Right ventricle myocardium superior (tissue), 1 donor: ENCODE measurements around the gene ABCD1. TPM values are rescaled to one million over a fixed set of nuclear protein-coding genes. Genes with fewer than 3 reads are reported as not detected.
"Not testable (repeated sequence)": the region's sequence is repeated elsewhere in the genome, so short reads cannot be mapped to it uniquely, and the experiment has no call there.

Experiments used
- ATAC-seq: fragments of 200-7000 bp; cut with Tn5 transposase; one replicate; pipeline ENCODE4 v1.9.1; 2020; ENCODE audit warnings: mild to moderate bottlenecking; ENCODE audit not compliant: poor library complexity
- DNase-seq: peaks from one replicate; pipeline ENCODE4 v3.0.0-alpha.2; 2020
- intact Hi-C: fragments of 100-400 bp; cut with DNase I; formaldehyde crosslinking; loops from one replicate; pipeline ENCODE4 v1.11.2; 2022
- long read RNA-seq: library from polyadenylated mRNA; unstranded; transcript quantifications from one replicate; pipeline ENCODE4 v2.0.0, GENCODE V29; 2021
- total RNA-seq: library from RNA; stranded (reverse); fragmentation: NEBNext Ultra II Directional; extraction: Animal tissue kit (Norgen Biotek cat#: 25700); gene quantifications from one replicate; pipeline ENCODE4 v1.2.1, GENCODE V29; 2021
- donor health status: DM: no; HTN: yes; CAD: no; lungs with severe emphysema.

The ABCD1 gene
- total RNA-seq = 14.7 TPM
- long read RNA-seq, transcript ABCD1-201 (10 exons, 3,664 nt) = major isoform, 32 of 34 reads
- long read RNA-seq, partial matches to known transcripts = 2 of 34 reads
- long read RNA-seq, other reads (novel, unspliced or antisense) = 0 of 34 reads

DNA sequence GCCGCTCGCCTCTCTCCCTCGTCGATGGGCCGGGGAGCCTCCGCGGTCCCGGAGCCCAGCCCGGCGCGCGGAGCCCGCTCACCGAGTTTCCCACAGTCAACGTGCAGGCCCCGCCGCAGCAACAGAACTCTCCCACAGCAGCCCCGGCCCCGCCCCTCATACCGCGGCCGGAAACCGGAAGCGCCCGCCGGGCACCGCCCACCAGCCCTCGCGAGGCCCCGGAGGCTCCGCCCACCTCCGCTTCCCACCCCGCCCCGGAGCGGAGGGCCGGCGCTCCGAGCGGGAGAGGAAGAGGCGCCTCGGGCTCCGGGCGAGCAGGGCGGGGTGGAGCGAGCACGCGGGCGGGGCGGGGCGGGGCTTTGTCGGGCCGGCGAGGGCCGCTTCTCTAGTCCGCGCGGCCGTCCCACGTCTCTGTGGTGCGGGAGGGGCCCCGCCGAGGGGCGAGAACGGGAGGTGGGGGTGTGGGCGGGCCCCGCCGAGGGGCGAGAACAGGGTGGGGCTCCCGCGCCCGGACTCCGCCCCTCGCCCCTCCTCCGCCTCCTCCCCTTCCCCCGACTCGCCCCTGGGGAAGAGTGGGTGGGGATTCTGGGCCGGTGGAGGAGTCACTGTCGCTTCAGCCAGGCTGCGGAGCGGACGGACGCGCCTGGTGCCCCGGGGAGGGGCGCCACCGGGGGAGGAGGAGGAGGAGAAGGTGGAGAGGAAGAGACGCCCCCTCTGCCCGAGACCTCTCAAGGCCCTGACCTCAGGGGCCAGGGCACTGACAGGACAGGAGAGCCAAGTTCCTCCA lies at the start of gene ABCD1, which contains the start of gene BCAP31:
TSS of gene ABCD1 (plus strand) at position 605 of the 787 bp plus-strand sequence. CDS start 411 bp downstream, outside the sequence.
TSS of gene BCAP31 (minus strand) at position 136 of the 787 bp plus-strand sequence. CDS start 1,143 bp downstream, outside the sequence.
- DNase-seq (peak; percentile 92), ATAC-seq (peak; percentile 86)
- intact Hi-C loops = no loop called here

GRCh38 chrX:153681175-153681574 lies 43.5 kb upstream of the ABCD1 start:
- intact Hi-C loops = no loop called here
- DNase-seq (no peak), ATAC-seq (no peak)

GRCh38 chrX:153683486-153683885 lies 41.2 kb upstream of the ABCD1 start:
- intact Hi-C loops, ATAC-seq, DNase-seq: not testable (repeated sequence)

- no peak for DNase-seq
- intact Hi-C loops = no loop called here
- ATAC-seq = no peak
These were observed 40.0 kb upstream of the ABCD1 start for GRCh38 chrX:153684467-153685155.

GRCh38 chrX:153685156-153685536 lies 39.5 kb upstream of the ABCD1 start:
- DNase-seq = no peak
- intact Hi-C loops = no loop called here
- ATAC-seq = no peak

DNA sequence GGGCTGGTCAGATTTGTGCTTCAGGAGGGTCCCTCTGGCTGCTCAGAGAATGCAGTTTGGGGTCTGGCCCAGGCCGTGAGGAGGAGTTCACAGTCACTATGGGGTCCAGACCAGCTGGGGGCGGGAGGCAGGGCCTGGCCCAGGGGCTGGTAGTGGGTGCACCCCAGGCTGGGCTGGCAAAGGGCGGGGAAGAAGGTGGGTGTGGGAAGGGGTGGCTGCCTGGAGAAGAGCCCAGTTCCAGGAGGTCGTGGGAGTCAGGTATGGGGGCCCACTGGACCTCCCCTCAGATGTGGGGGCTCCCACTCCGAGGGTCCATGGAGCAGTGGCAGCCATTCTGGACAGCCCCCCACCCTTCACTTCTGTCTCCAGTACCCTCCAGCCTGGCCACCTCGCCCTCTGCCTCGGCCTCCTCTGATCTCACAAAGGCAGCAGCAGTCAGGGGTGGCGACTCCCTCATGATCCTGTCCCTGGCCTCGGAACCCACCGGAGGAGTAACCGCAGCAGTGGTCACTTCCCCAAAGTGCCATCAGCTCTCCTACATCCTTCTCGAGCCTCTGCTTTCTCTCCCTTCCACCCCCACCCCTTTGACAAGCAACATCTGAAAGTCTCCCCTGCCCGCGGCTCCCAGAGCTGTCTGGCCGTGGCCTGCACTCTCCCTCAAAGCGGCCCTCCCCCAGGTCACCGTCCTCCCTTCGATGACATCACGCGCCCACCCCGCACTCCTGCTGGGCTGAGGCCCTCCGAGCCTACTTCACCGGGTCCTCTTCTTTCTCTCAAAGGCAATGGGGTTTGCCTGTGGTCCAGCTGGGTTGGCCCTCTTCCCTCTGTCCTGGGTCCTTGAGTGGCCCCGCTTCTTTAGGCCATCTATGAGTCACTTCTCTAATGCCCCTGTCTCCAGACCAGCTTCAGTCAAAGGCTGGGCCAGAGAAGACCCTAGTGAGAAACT lies 38.6 kb upstream of the ABCD1 start:
- intact Hi-C loops = no loop called here
- DNase-seq (no peak), ATAC-seq (no peak)

DNA sequence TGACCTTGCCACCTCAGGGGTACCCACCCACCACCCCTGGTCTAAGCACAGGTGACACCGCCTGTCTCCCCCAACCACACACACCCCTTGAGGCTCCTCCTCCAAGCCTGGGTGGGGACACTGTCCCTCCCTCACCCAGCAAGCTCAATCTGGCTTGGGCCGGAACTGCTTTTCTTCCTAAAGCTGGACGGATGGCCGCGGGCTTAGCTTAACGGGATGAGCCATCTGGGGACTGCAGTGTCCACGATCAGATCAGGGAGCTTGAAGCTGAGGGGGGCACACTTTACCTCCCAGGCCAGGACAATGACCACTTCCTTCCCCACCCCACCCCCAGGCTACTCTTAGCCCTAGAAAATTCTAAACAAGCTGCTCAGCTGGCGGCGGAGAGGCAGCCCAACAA lies 37.9 kb upstream of the ABCD1 start:
- intact Hi-C loops = no loop called here
- ATAC-seq (no peak), DNase-seq (no peak)

DNA sequence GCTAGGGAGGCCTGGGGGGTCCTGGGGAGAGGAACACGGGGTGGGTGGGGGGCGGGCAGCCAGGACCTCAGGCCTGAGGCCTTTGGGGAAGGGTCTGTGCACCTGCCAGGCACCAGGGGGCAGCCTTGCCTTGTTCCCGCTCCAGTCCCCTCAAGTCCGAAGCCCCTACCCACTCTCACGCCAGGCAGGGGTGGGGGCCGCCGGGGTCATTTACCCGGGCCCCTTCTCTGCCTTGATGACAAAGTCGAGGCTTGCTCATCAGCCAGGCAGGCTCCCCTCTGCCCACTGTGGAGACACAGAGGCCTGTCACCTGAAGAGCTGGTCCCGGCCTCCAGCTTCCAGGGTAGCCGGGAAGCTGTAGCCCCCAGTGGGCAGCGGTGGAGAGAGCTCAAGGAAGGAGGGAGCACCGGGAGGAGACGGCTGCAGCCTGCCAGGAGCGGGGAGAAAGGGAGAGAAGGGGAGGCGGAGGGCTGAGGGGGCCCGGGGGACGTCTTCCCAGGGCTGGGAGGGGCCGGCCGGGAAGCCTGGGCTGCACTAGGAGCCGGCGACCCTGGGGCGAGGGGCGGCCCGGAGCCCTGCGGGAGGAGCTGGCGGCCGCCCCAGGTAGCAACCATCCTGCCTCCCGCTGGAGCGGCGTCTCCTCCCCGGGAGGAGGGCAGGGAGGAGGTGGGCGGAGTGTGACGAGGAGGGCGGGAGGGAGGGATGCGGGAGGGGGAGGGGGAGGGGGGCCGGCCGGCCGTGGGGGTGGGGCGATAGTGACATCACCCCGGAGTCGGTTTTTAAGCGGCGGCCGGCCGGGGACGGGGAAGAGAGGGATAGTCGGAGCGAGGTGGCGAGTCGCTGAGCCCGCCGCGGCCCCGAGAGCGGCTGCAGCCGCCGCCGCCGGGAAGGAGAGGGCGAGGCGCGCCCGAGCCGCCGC lies 37.3 kb upstream of the ABCD1 start, which contains the start of gene SLC6A8:
TSS of gene SLC6A8 (plus strand) at position 806 of the 919 bp plus-strand sequence. CDS start 649 bp downstream, outside the sequence.
- ATAC-seq = peak; percentile 72
- intact Hi-C loops = no loop called here
- peak; percentile 82 for DNase-seq

DNA sequence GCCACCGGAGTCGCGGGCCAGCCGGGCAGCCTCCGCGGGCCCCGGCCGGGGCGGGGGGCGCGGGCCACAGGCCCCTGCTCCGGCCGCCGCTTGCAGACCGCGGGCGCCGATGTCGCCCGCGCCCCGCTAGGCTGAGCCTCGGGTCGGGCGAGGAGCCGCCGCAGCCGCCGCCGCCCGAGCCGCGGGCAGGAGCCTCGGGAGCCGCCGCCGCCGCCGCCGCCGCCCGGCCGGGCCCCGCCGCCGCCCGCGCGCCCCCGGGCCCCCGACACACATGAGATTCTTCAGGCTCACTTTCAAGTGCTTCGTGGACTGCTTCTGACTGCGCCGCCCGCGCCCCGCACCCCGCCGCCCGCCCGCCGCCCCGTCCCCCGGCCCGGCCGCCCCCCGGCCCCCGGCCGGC lies 36.6 kb upstream of the ABCD1 start:
- intact Hi-C loops = no loop called here
- ATAC-seq (no peak), DNase-seq (no peak)

- intact Hi-C loops = no loop called here
- ATAC-seq = no peak
- no peak for DNase-seq
These were observed 36.1 kb upstream of the ABCD1 start for GRCh38 chrX:153688506-153688905.

DNA sequence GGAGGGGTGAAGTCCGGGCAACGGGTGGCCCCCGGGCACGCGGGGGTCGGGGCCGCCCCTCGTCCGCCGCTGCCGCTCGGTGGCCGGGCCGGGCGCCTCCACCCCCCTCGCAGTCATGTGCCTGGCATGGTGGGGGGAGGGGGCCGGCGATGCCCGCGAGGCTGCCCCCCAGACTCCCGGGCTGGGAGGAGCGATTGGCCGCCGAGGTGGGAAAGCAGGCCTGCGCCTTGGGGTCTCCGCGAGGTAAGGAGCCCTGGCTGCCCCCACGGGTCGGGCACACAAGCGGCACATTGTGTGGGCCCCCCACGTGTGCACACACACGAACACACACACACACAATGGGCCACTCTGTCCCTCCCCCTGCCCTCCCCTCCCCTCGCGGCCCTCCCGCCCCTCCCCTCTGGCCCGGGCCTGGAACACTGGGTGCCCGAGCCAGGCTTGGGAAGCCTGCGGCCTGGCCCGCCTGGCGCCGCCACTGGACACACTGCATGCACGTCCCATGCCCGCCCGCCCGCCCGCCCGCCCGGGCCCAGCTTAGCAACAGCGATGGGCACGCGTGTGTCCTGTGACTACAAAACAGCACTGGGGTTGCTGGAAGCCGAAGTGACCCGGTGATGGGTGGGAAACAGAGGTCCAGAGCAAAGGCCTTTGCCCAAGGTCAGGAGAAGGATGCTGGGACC lies 35.6 kb upstream of the ABCD1 start:
- ATAC-seq = peak; percentile 66
- DNase-seq = peak; percentile 63
- intact Hi-C loops = no loop called here

DNA sequence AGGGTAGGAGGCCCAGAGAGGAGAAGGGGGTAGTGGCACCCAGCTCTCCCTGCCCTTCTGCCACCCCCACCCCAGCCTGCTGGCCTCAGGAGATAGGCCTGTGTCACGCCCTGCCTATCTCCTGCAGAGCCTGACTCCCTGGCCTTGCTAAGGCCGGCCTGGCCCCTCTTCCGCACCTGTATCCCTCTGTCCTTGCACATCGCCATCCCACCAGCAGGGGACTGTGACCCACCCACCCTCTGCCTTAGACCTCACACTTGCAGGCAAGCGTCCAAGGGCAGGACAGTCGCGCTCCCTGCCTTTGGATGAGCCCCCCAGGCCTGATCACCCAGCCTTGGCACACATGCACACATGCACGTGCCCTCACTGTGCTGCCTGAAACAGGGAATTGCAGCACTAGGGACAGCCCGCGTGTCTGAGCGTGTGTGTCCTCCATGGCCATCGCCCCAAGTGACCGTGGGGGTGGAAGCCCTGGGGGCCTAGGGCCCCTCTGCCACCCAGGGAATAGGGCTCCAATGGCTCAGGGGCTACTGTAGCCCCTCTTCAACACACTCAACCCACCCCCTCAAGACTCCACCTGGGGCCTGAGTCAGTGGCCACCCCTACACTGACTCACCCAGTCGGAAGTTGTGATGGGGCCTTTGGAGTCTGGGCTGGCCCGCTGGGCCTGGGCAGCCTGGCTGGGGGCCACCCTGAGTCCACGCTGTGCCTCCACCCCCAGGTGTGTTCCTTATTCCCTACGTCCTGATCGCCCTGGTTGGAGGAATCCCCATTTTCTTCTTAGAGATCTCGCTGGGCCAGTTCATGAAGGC lies 34.8 kb upstream of the ABCD1 start:
- intact Hi-C loops = no loop called here
- DNase-seq (no peak), ATAC-seq (peak; percentile 2)

DNA sequence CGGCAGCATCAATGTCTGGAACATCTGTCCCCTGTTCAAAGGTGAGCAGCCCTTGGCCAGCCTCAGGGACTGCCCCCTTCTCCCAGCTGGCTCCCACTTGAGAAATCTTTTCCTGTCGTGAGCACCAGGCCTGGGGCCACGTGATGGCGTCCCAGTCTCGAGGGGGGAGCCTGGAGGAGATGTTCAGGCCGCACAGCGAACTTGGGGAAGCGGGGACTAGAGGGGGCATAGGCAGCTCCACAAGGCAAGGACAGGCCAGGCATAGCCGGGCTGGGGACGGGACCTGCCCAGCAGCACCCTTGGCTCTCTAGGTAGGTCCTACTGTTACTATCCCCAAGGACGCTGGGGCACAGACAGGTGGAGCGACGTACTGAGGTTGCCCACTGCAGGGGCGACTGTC lies 34.2 kb upstream of the ABCD1 start:
- ATAC-seq (no peak), DNase-seq (no peak)
- intact Hi-C loops = no loop called here

DNA sequence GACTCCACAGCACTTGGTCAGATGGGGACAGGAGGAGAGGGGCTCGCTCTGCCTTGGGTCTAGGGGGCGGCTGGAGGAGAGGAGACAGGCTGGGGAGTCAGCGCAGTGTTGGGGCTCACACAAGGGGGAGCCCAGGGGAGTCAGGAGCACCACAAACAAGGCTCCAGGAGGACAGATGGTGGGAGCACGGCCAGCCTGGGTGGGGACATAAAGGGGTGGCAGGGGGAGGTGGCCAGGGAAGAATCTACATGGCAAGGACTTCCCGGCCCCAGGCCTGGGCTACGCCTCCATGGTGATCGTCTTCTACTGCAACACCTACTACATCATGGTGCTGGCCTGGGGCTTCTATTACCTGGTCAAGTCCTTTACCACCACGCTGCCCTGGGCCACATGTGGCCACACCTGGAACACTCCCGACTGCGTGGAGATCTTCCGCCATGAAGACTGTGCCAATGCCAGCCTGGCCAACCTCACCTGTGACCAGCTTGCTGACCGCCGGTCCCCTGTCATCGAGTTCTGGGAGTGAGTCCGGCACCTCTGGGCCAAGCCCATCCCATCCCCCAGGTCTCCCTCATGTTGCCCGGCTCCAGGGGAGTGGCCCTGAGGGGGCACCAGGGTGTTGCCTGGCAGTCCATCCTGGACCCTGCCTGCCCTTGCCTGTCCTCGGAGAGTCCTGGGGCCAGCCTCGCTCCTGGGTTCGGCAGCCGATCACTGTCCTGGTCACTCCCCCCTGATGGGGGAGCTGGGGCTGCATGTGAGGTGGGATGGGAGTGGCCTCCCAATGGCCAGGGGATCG lies 33.4 kb upstream of the ABCD1 start:
- intact Hi-C loops, DNase-seq, ATAC-seq: not testable (repeated sequence)

DNA sequence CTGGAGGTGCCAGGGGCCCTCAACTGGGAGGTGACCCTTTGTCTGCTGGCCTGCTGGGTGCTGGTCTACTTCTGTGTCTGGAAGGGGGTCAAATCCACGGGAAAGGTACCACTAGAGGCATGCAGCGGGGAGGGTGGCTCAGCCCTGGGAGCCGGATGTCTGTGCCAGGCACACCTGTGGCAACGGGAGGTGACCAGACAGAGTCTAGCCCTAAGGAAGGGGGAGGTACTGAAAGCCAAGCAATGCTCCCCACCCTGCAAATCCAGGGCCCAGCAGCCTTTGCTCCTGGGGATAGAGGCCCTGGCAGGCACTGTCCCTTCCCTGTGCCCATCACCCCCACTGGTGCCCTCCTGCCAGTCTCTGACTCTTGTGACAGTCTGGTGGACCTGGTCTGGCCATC lies 32.7 kb upstream of the ABCD1 start:
- intact Hi-C loops = no loop called here
- DNase-seq (no peak), ATAC-seq (no peak)
